Measurements from ENCODE around the gene C4orf33. TPM values are rescaled to one million over a fixed set of nuclear protein-coding genes. Genes with fewer than 3 reads are reported as not detected.
"Not testable (repeated sequence)": the region's sequence is repeated elsewhere in the genome, so short reads cannot be mapped to it uniquely, and the experiment has no call there.

Gene C4orf33
- total and polyA plus RNA-seq, 2 experiments from 2014 or later, result 7.7 to 15.6 TPM

DNA sequence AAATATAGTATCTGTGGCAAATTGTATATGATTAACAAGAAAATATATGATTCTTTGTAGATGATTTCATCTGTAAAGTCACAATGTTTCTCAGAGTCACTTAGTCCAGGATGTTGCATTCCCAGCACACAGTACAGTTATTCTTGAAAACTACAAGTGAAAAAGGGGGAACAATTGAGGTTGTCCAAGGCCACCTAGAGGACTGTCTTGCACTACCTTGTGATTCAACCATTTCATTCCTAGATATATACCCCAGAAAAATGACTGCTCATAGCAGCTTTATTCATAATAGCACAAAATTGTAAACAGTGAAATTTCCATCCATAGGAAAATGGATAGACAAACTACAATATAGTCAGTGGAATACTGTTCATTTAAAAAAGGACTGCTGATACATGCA lies 16.0 kb downstream of the C4orf33 start:
- H3K27ac ChIP-seq, result no peak overlapping the region
- no peaks in the 10 kb centered on the region for H3K9me3 ChIP-seq (ENCODE audit: low read depth)
- H3K79me2 ChIP-seq, result no peaks in the 10 kb centered on the region
- no peaks in the 10 kb centered on the region for H3K27me3 ChIP-seq
- no peak overlapping the region for H3K4me3 ChIP-seq
- H3K4me2 ChIP-seq, result no peak overlapping the region
- H3K9me2 ChIP-seq (replicated peaks; ENCODE audit: insufficient read depth), result no peaks in the 10 kb centered on the region
- H2AFZ ChIP-seq, result no peak overlapping the region
- no peaks in the 10 kb centered on the region for H3K36me3 ChIP-seq (replicated peaks; ENCODE audit: insufficient read depth, low read depth)
- no peak for TF ChIP-seq EZH2 (IDR thresholded peaks at IDR 0.05; ENCODE audit: borderline replicate concordance)
- TF ChIP-seq, protein P1, sequence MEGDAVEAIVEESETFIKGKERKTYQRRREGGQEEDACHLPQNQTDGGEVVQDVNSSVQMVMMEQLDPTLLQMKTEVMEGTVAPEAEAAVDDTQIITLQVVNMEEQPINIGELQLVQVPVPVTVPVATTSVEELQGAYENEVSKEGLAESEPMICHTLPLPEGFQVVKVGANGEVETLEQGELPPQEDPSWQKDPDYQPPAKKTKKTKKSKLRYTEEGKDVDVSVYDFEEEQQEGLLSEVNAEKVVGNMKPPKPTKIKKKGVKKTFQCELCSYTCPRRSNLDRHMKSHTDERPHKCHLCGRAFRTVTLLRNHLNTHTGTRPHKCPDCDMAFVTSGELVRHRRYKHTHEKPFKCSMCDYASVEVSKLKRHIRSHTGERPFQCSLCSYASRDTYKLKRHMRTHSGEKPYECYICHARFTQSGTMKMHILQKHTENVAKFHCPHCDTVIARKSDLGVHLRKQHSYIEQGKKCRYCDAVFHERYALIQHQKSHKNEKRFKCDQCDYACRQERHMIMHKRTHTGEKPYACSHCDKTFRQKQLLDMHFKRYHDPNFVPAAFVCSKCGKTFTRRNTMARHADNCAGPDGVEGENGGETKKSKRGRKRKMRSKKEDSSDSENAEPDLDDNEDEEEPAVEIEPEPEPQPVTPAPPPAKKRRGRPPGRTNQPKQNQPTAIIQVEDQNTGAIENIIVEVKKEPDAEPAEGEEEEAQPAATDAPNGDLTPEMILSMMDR (IDR thresholded peaks at IDR 0.05; ENCODE audit: poor library complexity), result no peak
- TF ChIP-seq EZH2phosphoT487 (IDR thresholded peaks at IDR 0.05; ENCODE audit: low read depth, severe bottlenecking, unreplicated experiment), result no peak
- no peak for DNase-seq (ENCODE audit: low spot score)
- H4K20me1 ChIP-seq (ENCODE audit: insufficient read depth, poor library complexity, severe bottlenecking), result no peaks in the 10 kb centered on the region
- no peaks in the 10 kb centered on the region for H3K4me1 ChIP-seq (ENCODE audit: insufficient read depth)

DNA sequence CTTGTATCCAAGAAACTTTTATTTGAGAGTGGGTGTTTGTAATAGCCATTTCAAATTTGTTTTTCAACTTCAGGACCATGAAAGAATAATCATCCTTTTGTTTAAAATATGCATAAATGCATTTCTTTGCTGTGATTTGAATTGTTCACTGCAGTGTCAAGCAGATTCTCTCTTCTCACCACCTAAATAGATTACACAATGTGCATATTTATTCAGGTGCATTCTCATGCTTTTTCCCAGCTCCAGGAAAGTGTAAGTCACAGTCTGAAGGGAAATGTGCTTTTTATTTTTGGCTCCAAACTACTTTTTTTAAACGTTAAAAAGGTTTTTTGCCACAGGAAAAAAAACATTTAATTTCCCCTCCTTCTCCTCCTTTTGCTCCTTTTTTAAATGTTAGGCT lies 17.5 kb downstream of the C4orf33 start:
- DNase-seq (ENCODE audit: low spot score), result no peak
- H3K4me2 ChIP-seq, result no peak overlapping the region
- no peaks in the 10 kb centered on the region for H3K79me2 ChIP-seq
- no peaks in the 10 kb centered on the region for H3K9me3 ChIP-seq (ENCODE audit: low read depth)
- H2AFZ ChIP-seq, result no peak overlapping the region
- no peaks in the 10 kb centered on the region for H3K9me2 ChIP-seq (replicated peaks; ENCODE audit: insufficient read depth)
- H4K20me1 ChIP-seq (ENCODE audit: insufficient read depth, poor library complexity, severe bottlenecking), result no peaks in the 10 kb centered on the region
- H3K27ac ChIP-seq, result no peak overlapping the region
- H3K4me3 ChIP-seq, result no peak overlapping the region
- H3K4me1 ChIP-seq (ENCODE audit: insufficient read depth), result no peaks in the 10 kb centered on the region
- WGBS (ENCODE audit: low lambda C conversion rate, missing lambda C conversion rate), result 50% methylated on average over 1 of the region's 1 CpG
- no peaks in the 10 kb centered on the region for H3K36me3 ChIP-seq (replicated peaks; ENCODE audit: insufficient read depth, low read depth)
- TF ChIP-seq EZH2 (IDR thresholded peaks at IDR 0.05; ENCODE audit: borderline replicate concordance) (no peak), EZH2phosphoT487 (IDR thresholded peaks at IDR 0.05; ENCODE audit: low read depth, severe bottlenecking, unreplicated experiment) (no peak)
- TF ChIP-seq, protein P1 (IDR thresholded peaks at IDR 0.05; ENCODE audit: poor library complexity), result no peak
- H3K27me3 ChIP-seq, result no peaks in the 10 kb centered on the region

DNA sequence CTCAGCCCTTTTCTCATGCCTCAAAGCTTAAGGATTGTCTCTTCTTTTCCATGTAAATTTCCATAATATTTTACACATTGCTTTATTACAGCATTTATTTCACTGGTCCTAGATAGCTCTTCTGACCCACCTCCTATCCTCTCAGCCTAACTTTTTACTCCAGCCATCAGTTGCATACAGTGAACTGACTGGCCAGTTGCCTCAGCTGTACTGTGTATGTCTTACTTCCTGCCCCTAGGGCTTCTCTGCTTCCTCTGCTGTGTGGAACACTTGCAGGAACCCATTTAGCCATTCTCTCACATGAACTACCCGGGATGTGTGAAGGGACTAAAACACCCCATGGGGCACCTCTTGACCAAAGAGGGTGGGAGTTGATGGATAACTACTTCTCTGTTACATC lies 18.0 kb downstream of the C4orf33 start:
- Histone ChIP-seq H3K36me3 (replicated peaks; ENCODE audit: insufficient read depth, low read depth) (no peaks in the 10 kb centered on the region), H3K79me2 (no peaks in the 10 kb centered on the region), H2AFZ (no peak overlapping the region), H4K20me1 (ENCODE audit: insufficient read depth, poor library complexity, severe bottlenecking) (no peaks in the 10 kb centered on the region), H3K4me1 (ENCODE audit: insufficient read depth) (no peaks in the 10 kb centered on the region), H3K27me3 (no peaks in the 10 kb centered on the region), H3K9me3 (ENCODE audit: low read depth) (no peaks in the 10 kb centered on the region), H3K4me2 (no peak overlapping the region), H3K27ac (no peak overlapping the region), H3K4me3 (no peak overlapping the region), H3K9me2 (replicated peaks; ENCODE audit: insufficient read depth) (no peaks in the 10 kb centered on the region)
- no peak for TF ChIP-seq EZH2phosphoT487 (IDR thresholded peaks at IDR 0.05; ENCODE audit: low read depth, severe bottlenecking, unreplicated experiment)
- TF ChIP-seq, protein P1 (IDR thresholded peaks at IDR 0.05; ENCODE audit: poor library complexity), result no peak
- TF ChIP-seq EZH2 (IDR thresholded peaks at IDR 0.05; ENCODE audit: borderline replicate concordance), result no peak
- 81% methylated on average over 1 of the region's 1 CpG for WGBS (ENCODE audit: low lambda C conversion rate, missing lambda C conversion rate)
- DNase-seq (ENCODE audit: low spot score), result no peak

DNA sequence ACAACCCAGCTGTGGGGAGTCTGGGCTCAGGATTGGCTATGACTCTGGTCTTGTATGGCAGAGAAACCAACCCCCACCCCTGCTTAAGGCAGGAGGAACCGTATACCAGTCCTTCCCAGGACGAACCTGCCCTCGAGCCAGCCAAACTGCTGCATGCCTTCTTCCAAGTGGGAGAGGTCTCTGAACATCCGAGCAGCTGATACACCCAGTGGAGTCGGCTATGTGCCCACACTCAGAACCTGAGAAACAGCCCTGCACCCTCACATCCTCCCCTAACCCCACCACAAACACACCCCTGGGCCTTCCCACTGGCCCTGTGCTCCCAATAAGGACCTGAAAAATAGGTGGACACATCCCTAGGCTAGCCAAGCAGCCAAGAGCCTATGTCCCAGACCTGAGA lies 21.8 kb downstream of the C4orf33 start:
- Histone ChIP-seq H4K20me1 (ENCODE audit: insufficient read depth, poor library complexity, severe bottlenecking) (no peaks in the 10 kb centered on the region), H3K27ac (no peak overlapping the region), H3K4me2 (no peak overlapping the region), H3K79me2 (no peaks in the 10 kb centered on the region), H3K9me3 (ENCODE audit: low read depth) (no peaks in the 10 kb centered on the region), H3K9me2 (replicated peaks; ENCODE audit: insufficient read depth) (no peaks in the 10 kb centered on the region), H3K4me3 (no peak overlapping the region), H3K4me1 (ENCODE audit: insufficient read depth) (no peaks in the 10 kb centered on the region), H3K27me3 (no peaks in the 10 kb centered on the region), H3K36me3 (replicated peaks; ENCODE audit: insufficient read depth, low read depth) (no peaks in the 10 kb centered on the region), H2AFZ (no peak overlapping the region)
- TF ChIP-seq EZH2 (IDR thresholded peaks at IDR 0.05; ENCODE audit: borderline replicate concordance) (no peak), EZH2phosphoT487 (IDR thresholded peaks at IDR 0.05; ENCODE audit: low read depth, severe bottlenecking, unreplicated experiment) (no peak)
- TF ChIP-seq, protein P1 (IDR thresholded peaks at IDR 0.05; ENCODE audit: poor library complexity), result no peak
- DNase-seq (ENCODE audit: low spot score), result no peak
- WGBS (ENCODE audit: low lambda C conversion rate, missing lambda C conversion rate), result 95% methylated on average over 5 of the region's 5 CpGs

DNA sequence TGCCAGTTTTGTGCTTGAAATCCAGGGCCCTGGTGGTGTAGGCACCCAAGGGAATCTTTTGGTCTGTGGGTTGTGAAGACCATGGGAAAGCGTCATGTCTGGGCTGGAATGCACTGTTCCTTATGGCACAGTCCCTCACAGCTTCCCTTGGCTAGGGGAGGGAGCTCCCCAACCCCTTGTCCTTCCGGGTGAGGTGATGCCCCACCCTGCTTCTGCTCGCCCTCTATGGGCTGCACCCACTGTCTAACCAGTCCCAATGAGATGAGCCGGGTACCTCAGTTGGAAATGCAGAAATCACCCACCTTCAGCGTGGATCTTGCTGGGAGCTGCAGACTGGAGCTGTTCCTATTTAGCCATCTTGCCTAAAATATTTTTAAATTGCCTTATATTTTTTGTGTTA lies 30.7 kb downstream of the C4orf33 start:
- not testable (repeated sequence) for H3K4me3 ChIP-seq; H3K27ac ChIP-seq; H3K27me3 ChIP-seq; H3K79me2 ChIP-seq; H3K9me2 ChIP-seq (replicated peaks; ENCODE audit: insufficient read depth); H3K9me3 ChIP-seq (ENCODE audit: low read depth); DNase-seq (ENCODE audit: low spot score); H3K36me3 ChIP-seq (replicated peaks; ENCODE audit: insufficient read depth, low read depth); H3K4me2 ChIP-seq; H3K4me1 ChIP-seq (ENCODE audit: insufficient read depth); H4K20me1 ChIP-seq (ENCODE audit: insufficient read depth, poor library complexity, severe bottlenecking); H2AFZ ChIP-seq
- WGBS (ENCODE audit: low lambda C conversion rate, missing lambda C conversion rate), result 95% methylated on average over 5 of the region's 5 CpGs

Measured in hepatocyte (in vitro differentiated cells).